Esophagus muscularis mucosa (tissue), 4 donors: Measurements from ENCODE around the gene HCAR2.

ENCODE experiments used
- EP300 ChIP-seq: sonication (generic); formaldehyde crosslinking; IDR thresholded peaks from one replicate; pipeline ENCODE4 v1.6.1; 2017; ENCODE audit warnings: antibody characterized with exemption
- POLR2A ChIP-seq: fragments of 450-650 bp; IDR thresholded peaks from one replicate; pipeline ENCODE4 v1.6.1; 2017; ENCODE audit warnings: antibody characterized with exemption, moderate library complexity, mild to moderate bottlenecking, low read depth
- POLR2AphosphoS5 ChIP-seq, 2 donors: sonication (generic); formaldehyde crosslinking; IDR thresholded peaks; one replicate each; pipeline ENCODE4 v1.6.1; 2017; ENCODE audit warnings: antibody characterized with exemption in 2 of 2
- TF ChIP-seq, protein P1 (sequence below), 3 experiments: fragments of 200-600 bp in 2 of 3; fragments of 450-650 bp in 1 of 3; sonication (generic) in 2 of 3; IDR thresholded peaks; one replicate each; pipeline ENCODE4 v1.5.1; 2017 to 2019; ENCODE audit warnings: antibody characterized with exemption in 3 of 3, mild to moderate bottlenecking in 2 of 3, moderate library complexity in 1 of 3

DNA sequence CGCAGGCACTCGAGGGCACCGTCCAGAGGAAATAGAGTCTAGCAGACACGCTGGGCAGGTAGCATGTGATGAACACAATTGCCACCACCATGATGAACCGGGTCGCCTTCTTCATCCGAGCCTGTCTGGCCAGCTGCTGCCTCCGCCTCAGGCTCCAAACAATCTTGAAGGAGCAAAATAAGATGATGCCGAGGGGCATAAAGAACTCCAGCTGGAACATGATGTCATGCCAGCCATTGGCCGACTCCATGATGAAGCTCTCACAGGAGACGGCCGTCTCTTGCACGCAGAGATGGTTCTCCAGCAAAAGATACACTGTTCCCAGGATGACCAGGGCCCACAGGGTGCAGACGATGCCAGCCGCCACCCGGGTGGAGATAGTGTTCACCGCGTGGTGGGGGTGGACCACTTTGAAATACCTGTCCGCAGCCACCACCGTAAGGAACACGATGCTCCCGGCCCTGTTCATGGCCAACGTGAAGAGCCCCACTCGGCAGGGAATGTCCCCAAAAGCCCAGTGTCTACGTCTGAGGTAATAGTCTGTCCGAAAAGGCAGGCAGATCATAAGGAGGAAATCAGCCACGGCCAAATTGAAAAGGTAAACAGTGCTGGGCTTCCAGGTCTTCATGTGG, 26.5 kb upstream of the HCAR2 start:
- TF ChIP-seq POLR2A, result no peak
- TF ChIP-seq, protein P1, sequence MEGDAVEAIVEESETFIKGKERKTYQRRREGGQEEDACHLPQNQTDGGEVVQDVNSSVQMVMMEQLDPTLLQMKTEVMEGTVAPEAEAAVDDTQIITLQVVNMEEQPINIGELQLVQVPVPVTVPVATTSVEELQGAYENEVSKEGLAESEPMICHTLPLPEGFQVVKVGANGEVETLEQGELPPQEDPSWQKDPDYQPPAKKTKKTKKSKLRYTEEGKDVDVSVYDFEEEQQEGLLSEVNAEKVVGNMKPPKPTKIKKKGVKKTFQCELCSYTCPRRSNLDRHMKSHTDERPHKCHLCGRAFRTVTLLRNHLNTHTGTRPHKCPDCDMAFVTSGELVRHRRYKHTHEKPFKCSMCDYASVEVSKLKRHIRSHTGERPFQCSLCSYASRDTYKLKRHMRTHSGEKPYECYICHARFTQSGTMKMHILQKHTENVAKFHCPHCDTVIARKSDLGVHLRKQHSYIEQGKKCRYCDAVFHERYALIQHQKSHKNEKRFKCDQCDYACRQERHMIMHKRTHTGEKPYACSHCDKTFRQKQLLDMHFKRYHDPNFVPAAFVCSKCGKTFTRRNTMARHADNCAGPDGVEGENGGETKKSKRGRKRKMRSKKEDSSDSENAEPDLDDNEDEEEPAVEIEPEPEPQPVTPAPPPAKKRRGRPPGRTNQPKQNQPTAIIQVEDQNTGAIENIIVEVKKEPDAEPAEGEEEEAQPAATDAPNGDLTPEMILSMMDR (IDR thresholded peaks at IDR 0.05), result no peak
- TF ChIP-seq POLR2AphosphoS5 (IDR thresholded peaks at IDR 0.05), result no peak
- no peak for TF ChIP-seq EP300
